ENCODE data around the gene FEZF2.

Gene FEZF2

GRCh38 chr3:62323241-62323640 lies 50.1 kb downstream of the FEZF2 start:
- no peak for DNase-seq

All from NCI-H146 (cell line).